ENCODE measurements around the gene VPS13D. TPM values are rescaled to one million over a fixed set of nuclear protein-coding genes. Genes with fewer than 3 reads are reported as not detected.

The VPS13D gene
- total RNA-seq, 1 experiment from 2014 or later, result 36.5 TPM

DNA sequence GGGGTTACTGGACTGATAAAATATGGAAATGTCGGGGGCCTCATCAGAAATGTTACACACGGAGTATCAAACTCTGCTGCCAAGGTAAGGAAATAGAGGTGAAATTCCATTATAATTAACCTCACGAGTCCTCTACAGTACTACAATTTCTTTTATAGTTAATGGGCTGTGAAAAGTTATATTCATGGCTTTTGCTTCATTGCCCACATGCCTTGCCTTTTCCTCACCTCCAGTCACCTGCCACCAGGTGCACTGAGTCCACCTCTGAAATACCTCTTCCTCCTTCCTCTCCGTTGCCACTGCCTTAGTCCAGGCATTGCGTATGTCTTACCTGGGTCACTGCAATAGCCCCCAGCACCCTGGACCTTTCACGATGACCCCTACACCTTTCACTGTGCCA, 186.9 kb downstream of the VPS13D start:
- intact Hi-C loops (cut with micrococcal nuclease), result no loop called here

DNA sequence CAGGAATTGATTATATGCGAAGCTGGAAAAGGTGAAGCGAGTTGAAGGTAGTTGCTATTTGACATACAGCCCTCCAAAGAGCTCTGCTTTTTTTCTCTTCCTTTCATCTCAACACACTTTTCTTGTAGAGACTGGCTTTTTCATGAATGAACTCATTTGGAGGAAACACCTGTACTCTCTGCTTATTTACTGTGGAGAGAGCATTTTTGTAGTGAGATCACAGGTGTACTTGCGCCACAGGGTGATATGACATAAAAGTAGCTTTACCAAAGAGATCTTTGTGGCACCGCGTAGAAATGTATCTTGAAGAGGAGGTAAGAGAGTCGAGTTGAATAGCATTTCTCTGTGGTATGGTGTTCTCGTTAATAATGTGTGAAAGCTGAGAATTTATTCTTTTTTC, 187.6 kb downstream of the VPS13D start:
- ChIA-PET POLR2A (interaction anchor here (0.6 to 1.8 kb wide), 2 partner anchors 9 to 55 kb away, joined by 3 to 6 read pairs; no protein-coding TSS in a partner anchor), CTCF (interaction anchor here (0.5 to 0.6 kb wide), 2 partner anchors 133 to 187 kb away, joined by 3 to 4 read pairs; no protein-coding TSS in a partner anchor)
- TF ChIP-seq, protein P1, sequence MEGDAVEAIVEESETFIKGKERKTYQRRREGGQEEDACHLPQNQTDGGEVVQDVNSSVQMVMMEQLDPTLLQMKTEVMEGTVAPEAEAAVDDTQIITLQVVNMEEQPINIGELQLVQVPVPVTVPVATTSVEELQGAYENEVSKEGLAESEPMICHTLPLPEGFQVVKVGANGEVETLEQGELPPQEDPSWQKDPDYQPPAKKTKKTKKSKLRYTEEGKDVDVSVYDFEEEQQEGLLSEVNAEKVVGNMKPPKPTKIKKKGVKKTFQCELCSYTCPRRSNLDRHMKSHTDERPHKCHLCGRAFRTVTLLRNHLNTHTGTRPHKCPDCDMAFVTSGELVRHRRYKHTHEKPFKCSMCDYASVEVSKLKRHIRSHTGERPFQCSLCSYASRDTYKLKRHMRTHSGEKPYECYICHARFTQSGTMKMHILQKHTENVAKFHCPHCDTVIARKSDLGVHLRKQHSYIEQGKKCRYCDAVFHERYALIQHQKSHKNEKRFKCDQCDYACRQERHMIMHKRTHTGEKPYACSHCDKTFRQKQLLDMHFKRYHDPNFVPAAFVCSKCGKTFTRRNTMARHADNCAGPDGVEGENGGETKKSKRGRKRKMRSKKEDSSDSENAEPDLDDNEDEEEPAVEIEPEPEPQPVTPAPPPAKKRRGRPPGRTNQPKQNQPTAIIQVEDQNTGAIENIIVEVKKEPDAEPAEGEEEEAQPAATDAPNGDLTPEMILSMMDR (IDR thresholded peaks at IDR 0.05; ENCODE audit: unreplicated experiment), result no peak
- Mint-ChIP-seq H3K27me3 (ENCODE audit: insufficient read depth, unreplicated experiment) (no peaks in the 10 kb centered on the region), H3K9me3 (ENCODE audit: unreplicated experiment) (no peaks in the 10 kb centered on the region), H3K4me1 (ENCODE audit: insufficient read depth, unreplicated experiment) (no peaks in the 10 kb centered on the region), H3K36me3 (ENCODE audit: insufficient read depth, unreplicated experiment) (peaks cover 35% of the 10 kb centered on the region), H3K27ac (ENCODE audit: low read depth, unreplicated experiment) (no peak overlapping the region), H3K4me3 (ENCODE audit: unreplicated experiment) (no peak overlapping the region)
- no peak for DNase-seq (ENCODE audit: unreplicated experiment)
- BruUV-seq (replicated peaks), result no TSS peak
- intact Hi-C loops (cut with micrococcal nuclease), result no loop called here

More for the DNA sequence above, 186.9 kb downstream of the VPS13D start:
- TF ChIP-seq, protein P1 (IDR thresholded peaks at IDR 0.05; ENCODE audit: unreplicated experiment), result no peak
- no peaks in the 10 kb centered on the region for H3K9me3 Mint-ChIP-seq (ENCODE audit: unreplicated experiment)
- H3K27me3 Mint-ChIP-seq (ENCODE audit: insufficient read depth, unreplicated experiment), result no peaks in the 10 kb centered on the region
- H3K27ac Mint-ChIP-seq (ENCODE audit: low read depth, unreplicated experiment), result no peak overlapping the region
- DNase-seq (ENCODE audit: unreplicated experiment), result no peak
- POLR2A ChIA-PET, result interaction anchor here (1.8 kb wide), 1 partner anchor 10 kb away, joined by 6 read pairs; no protein-coding TSS in a partner anchor
- peaks cover 35% of the 10 kb centered on the region for H3K36me3 Mint-ChIP-seq (ENCODE audit: insufficient read depth, unreplicated experiment)
- no TSS peak for BruUV-seq (replicated peaks)
- no peak overlapping the region for H3K4me3 Mint-ChIP-seq (ENCODE audit: unreplicated experiment)
- CTCF ChIA-PET, result no interaction called here
- no peaks in the 10 kb centered on the region for H3K4me1 Mint-ChIP-seq (ENCODE audit: insufficient read depth, unreplicated experiment)

DNA sequence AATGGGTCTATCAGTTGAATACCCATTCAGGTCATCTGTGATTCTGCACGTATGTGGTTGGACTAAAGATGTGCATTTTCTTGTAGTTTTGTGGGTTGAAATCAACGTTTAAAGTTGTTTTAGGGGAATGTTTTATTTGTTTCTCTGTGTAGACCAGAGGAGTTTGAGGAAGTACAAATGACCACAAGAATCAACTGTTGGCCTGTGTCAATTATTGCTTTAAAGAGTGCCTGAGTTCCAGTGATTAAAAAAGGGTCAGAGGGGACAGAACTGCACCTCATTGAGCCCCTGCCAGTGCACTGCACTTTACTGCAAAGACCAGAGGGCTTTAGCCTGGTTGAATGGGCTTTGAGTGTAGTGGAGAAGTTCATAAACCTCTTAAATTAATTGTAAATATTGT, 190.3 kb downstream of the VPS13D start:
- intact Hi-C loops (cut with micrococcal nuclease), result no loop called here
- BruUV-seq (replicated peaks), result no TSS peak

DNA sequence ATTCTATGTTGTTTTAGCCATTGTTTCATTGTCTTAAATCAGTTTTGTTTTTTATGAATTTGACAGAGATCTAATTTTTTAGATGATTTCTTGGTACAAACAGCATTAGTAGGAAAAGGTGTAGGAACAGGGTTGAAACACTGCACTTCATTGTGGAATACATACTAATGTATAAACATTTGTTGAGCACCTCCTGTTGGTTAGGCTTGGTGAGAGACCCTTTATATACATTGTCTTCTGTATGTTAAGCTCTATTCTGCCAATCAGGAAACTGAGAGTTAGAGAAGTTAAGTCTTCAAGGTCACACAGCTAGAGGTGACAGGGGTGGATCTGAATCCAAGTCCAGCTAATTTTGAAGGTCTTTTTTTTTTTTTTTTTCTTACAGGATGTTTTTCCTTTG, 192.7 kb downstream of the VPS13D start:
- intact Hi-C loops (cut with micrococcal nuclease), result no loop called here
- POLR2A ChIA-PET, result interaction anchor here (1.8 kb wide), 1 partner anchor 12 kb away, joined by 4 read pairs; no protein-coding TSS in a partner anchor
- no peaks in the 10 kb centered on the region for H3K9me3 Mint-ChIP-seq (ENCODE audit: unreplicated experiment)
- peaks cover 30% of the 10 kb centered on the region for H3K36me3 Mint-ChIP-seq (ENCODE audit: insufficient read depth, unreplicated experiment)
- H3K27me3 Mint-ChIP-seq (ENCODE audit: insufficient read depth, unreplicated experiment), result no peaks in the 10 kb centered on the region
- CTCF ChIA-PET, result interaction anchor here (0.5 to 1.3 kb wide), 6 partner anchors 11 to 231 kb away, joined by 3 to 6 read pairs (median 4); no protein-coding TSS in a partner anchor
- no peak overlapping the region for H3K4me3 Mint-ChIP-seq (ENCODE audit: unreplicated experiment)
- DNase-seq (ENCODE audit: unreplicated experiment), result no peak
- H3K4me1 Mint-ChIP-seq (ENCODE audit: insufficient read depth, unreplicated experiment), result no peaks in the 10 kb centered on the region
- TF ChIP-seq, protein P1 (IDR thresholded peaks at IDR 0.05; ENCODE audit: unreplicated experiment), result no peak
- BruUV-seq (replicated peaks), result no TSS peak
- no peak overlapping the region for H3K27ac Mint-ChIP-seq (ENCODE audit: low read depth, unreplicated experiment)

More for the DNA sequence above, 190.3 kb downstream of the VPS13D start:
- Mint-ChIP-seq H3K4me3 (ENCODE audit: unreplicated experiment) (no peak overlapping the region), H3K36me3 (ENCODE audit: insufficient read depth, unreplicated experiment) (peaks cover 39% of the 10 kb centered on the region), H3K27ac (ENCODE audit: low read depth, unreplicated experiment) (no peak overlapping the region), H3K27me3 (ENCODE audit: insufficient read depth, unreplicated experiment) (no peaks in the 10 kb centered on the region), H3K4me1 (ENCODE audit: insufficient read depth, unreplicated experiment) (no peaks in the 10 kb centered on the region), H3K9me3 (ENCODE audit: unreplicated experiment) (no peaks in the 10 kb centered on the region)
- no peak for DNase-seq (ENCODE audit: unreplicated experiment)
- TF ChIP-seq, protein P1 (IDR thresholded peaks at IDR 0.05; ENCODE audit: unreplicated experiment), result no peak
- ChIA-PET CTCF (no interaction called here), POLR2A (interaction anchor here (0.8 kb wide), 1 partner anchor 136 kb away, joined by 3 read pairs; no protein-coding TSS in a partner anchor)

Measured in MCF 10A (cell line).